ENCODE results near the gene KCNA10.

Gene KCNA10

DNA sequence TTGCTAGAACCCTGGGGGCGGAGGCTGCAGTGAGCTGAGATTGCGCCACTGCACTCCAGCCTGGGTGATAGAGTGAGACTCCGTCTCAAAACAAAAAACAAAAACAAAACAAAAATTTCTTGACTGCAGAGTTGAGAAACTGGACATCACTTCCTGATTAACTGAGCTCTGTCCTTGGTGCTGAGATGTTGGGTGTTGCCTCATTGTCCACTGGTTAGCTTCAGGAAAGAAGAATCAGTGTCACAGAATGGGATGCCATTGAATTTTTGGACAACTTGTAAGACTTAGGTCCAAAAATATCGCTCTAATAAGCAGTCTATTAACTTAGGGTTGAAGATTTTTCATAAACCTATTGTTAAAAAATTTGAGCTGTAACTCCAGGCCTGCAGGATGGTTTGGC is 23.8 kb upstream of the KCNA10 start:
- DNase-seq (ENCODE audit: low read depth in 1 of 2, low spot score in 1 of 2): peak; percentile 13 to 14
- H3K27ac ChIP-seq (replicated peaks): no peak overlapping the region
- no peak for TF ChIP-seq GABPA (IDR thresholded peaks at IDR 0.05; ENCODE audit: low read depth)
- TF ChIP-seq POLR2AphosphoS5 (IDR thresholded peaks at IDR 0.05; ENCODE audit: low read depth): no peak
- TF ChIP-seq SPI1 (IDR thresholded peaks at IDR 0.05; ENCODE audit: borderline replicate concordance, low read depth): 0 out of 2 replicates have a peak, but pooled peaks have one; percentile 40
- TF ChIP-seq, protein P1, sequence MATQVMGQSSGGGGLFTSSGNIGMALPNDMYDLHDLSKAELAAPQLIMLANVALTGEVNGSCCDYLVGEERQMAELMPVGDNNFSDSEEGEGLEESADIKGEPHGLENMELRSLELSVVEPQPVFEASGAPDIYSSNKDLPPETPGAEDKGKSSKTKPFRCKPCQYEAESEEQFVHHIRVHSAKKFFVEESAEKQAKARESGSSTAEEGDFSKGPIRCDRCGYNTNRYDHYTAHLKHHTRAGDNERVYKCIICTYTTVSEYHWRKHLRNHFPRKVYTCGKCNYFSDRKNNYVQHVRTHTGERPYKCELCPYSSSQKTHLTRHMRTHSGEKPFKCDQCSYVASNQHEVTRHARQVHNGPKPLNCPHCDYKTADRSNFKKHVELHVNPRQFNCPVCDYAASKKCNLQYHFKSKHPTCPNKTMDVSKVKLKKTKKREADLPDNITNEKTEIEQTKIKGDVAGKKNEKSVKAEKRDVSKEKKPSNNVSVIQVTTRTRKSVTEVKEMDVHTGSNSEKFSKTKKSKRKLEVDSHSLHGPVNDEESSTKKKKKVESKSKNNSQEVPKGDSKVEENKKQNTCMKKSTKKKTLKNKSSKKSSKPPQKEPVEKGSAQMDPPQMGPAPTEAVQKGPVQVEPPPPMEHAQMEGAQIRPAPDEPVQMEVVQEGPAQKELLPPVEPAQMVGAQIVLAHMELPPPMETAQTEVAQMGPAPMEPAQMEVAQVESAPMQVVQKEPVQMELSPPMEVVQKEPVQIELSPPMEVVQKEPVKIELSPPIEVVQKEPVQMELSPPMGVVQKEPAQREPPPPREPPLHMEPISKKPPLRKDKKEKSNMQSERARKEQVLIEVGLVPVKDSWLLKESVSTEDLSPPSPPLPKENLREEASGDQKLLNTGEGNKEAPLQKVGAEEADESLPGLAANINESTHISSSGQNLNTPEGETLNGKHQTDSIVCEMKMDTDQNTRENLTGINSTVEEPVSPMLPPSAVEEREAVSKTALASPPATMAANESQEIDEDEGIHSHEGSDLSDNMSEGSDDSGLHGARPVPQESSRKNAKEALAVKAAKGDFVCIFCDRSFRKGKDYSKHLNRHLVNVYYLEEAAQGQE (IDR thresholded peaks at IDR 0.05; ENCODE audit: insufficient replicate concordance, low read depth): peak; percentile 95
- TF ChIP-seq, protein P2, sequence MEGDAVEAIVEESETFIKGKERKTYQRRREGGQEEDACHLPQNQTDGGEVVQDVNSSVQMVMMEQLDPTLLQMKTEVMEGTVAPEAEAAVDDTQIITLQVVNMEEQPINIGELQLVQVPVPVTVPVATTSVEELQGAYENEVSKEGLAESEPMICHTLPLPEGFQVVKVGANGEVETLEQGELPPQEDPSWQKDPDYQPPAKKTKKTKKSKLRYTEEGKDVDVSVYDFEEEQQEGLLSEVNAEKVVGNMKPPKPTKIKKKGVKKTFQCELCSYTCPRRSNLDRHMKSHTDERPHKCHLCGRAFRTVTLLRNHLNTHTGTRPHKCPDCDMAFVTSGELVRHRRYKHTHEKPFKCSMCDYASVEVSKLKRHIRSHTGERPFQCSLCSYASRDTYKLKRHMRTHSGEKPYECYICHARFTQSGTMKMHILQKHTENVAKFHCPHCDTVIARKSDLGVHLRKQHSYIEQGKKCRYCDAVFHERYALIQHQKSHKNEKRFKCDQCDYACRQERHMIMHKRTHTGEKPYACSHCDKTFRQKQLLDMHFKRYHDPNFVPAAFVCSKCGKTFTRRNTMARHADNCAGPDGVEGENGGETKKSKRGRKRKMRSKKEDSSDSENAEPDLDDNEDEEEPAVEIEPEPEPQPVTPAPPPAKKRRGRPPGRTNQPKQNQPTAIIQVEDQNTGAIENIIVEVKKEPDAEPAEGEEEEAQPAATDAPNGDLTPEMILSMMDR (IDR thresholded peaks at IDR 0.05; ENCODE audit: insufficient read depth, low read length): no peak
- no peak overlapping the region for H3K4me3 ChIP-seq (replicated peaks; ENCODE audit: insufficient read depth, low read length)
- H3K27me3 ChIP-seq (ENCODE audit: insufficient read depth, poor library complexity, severe bottlenecking): no peaks in the 10 kb centered on the region

DNA sequence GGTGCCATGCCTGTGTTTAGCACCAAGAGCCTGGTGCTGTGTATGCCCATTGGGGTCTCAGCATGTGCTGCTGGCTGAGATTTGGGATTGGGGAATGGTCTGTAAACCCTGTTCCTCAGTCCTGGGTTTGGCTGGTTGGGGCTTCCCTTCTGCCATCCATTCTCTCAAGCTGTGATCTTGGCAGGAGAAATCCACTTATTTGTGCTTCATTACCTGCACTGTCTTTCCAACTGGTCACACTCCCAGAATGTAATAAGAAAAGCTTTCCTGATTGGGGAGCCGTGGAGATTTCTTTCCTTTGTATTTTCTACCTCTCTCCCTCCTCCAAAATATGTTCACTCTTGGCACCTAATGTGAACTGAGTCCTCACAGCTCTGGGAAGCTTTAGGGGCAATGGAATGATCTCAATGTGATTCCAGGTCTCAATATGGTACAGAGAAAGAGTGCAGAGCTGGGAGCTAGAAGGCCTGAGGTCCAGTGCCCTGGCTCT is 23.0 kb upstream of the KCNA10 start:
- no peaks in the 10 kb centered on the region for H3K27me3 ChIP-seq (ENCODE audit: insufficient read depth, poor library complexity, severe bottlenecking)

DNA sequence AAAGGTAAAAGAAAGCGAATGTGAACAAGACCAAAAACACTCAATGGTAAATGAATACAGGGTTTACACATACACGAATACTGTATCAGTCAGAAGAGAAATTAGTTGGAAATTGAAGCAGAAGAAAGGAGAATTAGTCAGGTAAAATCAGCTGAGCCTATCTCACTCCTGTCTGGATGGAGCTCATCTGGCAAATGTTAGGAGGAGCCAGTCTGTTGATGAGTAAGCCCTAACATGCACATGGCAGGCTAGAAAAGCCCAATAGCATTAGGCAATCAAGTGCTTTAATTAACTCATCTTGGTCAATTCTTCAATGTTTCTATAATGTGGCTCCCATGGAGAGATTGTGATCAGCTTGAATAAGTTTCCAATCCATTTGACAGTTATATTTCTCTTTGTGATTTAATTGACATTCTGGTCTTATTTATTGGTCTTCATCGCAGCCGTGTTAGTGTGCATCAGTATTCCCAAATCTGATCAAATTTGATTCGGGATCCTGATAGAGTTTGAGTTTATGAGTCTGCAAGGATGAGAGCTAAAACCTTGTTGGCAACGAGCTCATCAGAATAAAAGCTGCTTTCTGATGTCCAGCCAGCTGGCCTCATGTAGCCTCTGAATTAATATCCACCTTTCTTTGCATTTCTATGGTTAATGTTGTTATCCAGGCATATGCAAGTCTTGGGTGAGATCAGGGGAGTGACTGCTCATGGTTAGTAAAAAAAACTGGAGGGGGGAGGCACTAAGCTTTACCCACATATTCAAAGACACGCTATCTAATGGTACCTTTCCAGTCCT is 22.1 kb upstream of the KCNA10 start:
- Histone ChIP-seq H3K27me3 (ENCODE audit: insufficient read depth, poor library complexity, severe bottlenecking) (no peaks in the 10 kb centered on the region), H3K4me3 (replicated peaks; ENCODE audit: insufficient read depth, low read length) (no peak overlapping the region), H3K27ac (replicated peaks) (no peak overlapping the region)
- no peak for DNase-seq (ENCODE audit: low read depth in 1 of 2, low spot score in 1 of 2)
- TF ChIP-seq SPI1 (IDR thresholded peaks at IDR 0.05; ENCODE audit: borderline replicate concordance, low read depth): no peak
- TF ChIP-seq, protein P2 (IDR thresholded peaks at IDR 0.05; ENCODE audit: insufficient read depth, low read length): no peak
- TF ChIP-seq, protein P1 (IDR thresholded peaks at IDR 0.05; ENCODE audit: insufficient replicate concordance, low read depth): no peak
- no peak for TF ChIP-seq POLR2AphosphoS5 (IDR thresholded peaks at IDR 0.05; ENCODE audit: low read depth)
- no peak for TF ChIP-seq GABPA (IDR thresholded peaks at IDR 0.05; ENCODE audit: low read depth)

More for the DNA sequence above, 23.0 kb upstream of the KCNA10 start:
- Histone ChIP-seq H3K4me3 (replicated peaks; ENCODE audit: insufficient read depth, low read length) (no peak overlapping the region), H3K27ac (replicated peaks) (no peak overlapping the region)
- TF ChIP-seq SPI1 (IDR thresholded peaks at IDR 0.05; ENCODE audit: borderline replicate concordance, low read depth) (no peak), POLR2AphosphoS5 (IDR thresholded peaks at IDR 0.05; ENCODE audit: low read depth) (no peak), GABPA (IDR thresholded peaks at IDR 0.05; ENCODE audit: low read depth) (no peak)
- TF ChIP-seq, protein P1 (IDR thresholded peaks at IDR 0.05; ENCODE audit: insufficient replicate concordance, low read depth): no peak
- TF ChIP-seq, protein P2 (IDR thresholded peaks at IDR 0.05; ENCODE audit: insufficient read depth, low read length): no peak
- no peak for DNase-seq (ENCODE audit: low read depth in 1 of 2, low spot score in 1 of 2)

Data from HL-60 (cell line).